Thoracic aorta (tissue), 2 donors: ENCODE measurements around the gene RPS6KB2. TPM values are rescaled to one million over a fixed set of nuclear protein-coding genes. Genes with fewer than 3 reads are reported as not detected.

Experiments used
- ATAC-seq: fragments of 150-250 bp; one replicate; pipeline ENCODE4 v1.8.0; 2017; ENCODE audit warnings: low read depth; ENCODE audit not compliant: insufficient number of reproducible peaks, low FRiP score
- DNase-seq: peaks from one replicate; pipeline ENCODE4 v3.0.0-alpha.2; 2020; ENCODE audit warnings: low spot score
- H3K27ac ChIP-seq, 2 donors: fragments of 200-600 bp; sonication (generic); 1 replicate in 1 of 2; 2 replicates in 1 of 2; pipeline ENCODE4 v1.5.1; 2016; ENCODE audit warnings: mild to moderate bottlenecking in 2 of 2, moderate library complexity in 2 of 2
- H3K27me3 ChIP-seq: fragments of 200-600 bp; sonication (generic); replicated peaks from 2 replicates; pipeline ENCODE4 v1.6.0; 2016; ENCODE audit warnings: mild to moderate bottlenecking; ENCODE audit not compliant: insufficient read depth
- H3K36me3 ChIP-seq: fragments of 200-600 bp; sonication (generic); one replicate; pipeline ENCODE4 v1.5.1; 2016
- H3K4me1 ChIP-seq, 2 donors: fragments of 200-600 bp; sonication (generic); 1 replicate in 1 of 2; 2 replicates in 1 of 2; pipeline versions ENCODE4 v1.5.1 to v1.6.0; 2016; ENCODE audit warnings: low read depth in 2 of 2, mild to moderate bottlenecking in 1 of 2; ENCODE audit not compliant: control insufficient read depth in 1 of 2
- H3K4me3 ChIP-seq: fragments of 200-600 bp; sonication (generic); 2 replicates; pipeline ENCODE4 v1.5.1; 2016; ENCODE audit warnings: mild to moderate bottlenecking
- H3K9me3 ChIP-seq: fragments of 200-600 bp; sonication (generic); 2 replicates; pipeline ENCODE4 v1.5.1; 2016
- total RNA-seq, 2 donors: library from RNA; depleted of rRNA; stranded (reverse); fragments of >200 nt; gene quantifications; one replicate each; pipeline versions ENCODE4 v1.1.0 to v1.2.3, GENCODE V29; 2016
- TF ChIP-seq, protein P1 (sequence below): fragments of 200-600 bp; sonication (generic); IDR thresholded peaks from one replicate; pipeline ENCODE4 v1.5.1; 2019; ENCODE audit warnings: antibody characterized with exemption

RPS6KB2 gene
- total RNA-seq, 2 donors from 2014 or later: 68.3 to 69.3 TPM

DNA sequence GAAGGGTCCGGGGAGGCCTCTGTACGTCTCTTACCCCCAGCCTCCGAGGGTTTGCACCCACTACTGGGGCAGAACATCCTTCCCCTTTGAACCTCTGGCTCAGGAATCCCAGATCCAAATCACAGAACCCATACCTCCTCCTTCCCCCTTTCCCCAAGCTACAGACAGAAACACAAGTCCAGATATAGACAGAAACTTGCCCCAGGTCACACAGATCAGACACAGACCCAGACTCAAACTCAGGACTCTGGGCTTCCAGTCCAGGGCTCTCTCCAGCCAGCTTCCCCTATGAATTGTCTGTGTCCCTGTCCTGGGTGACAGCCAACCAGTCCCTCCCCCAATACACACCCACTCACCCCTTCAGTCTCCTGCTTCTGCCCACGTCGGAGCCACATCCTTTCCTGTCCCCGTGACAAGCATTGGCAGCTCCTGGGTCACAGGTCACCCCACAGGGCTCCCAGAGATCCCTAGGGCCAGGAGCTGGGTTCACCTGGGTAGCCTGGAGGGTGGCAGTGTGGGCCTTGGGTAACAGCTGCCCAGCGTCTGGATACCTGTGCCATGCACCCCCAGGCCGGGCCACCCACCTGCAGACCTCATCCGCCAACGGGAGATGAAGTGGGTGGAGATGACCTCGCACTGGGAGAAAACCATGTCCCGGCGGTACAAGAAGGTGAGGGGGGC, 23.6 kb upstream of the RPS6KB2 start:
- TF ChIP-seq, protein P1, sequence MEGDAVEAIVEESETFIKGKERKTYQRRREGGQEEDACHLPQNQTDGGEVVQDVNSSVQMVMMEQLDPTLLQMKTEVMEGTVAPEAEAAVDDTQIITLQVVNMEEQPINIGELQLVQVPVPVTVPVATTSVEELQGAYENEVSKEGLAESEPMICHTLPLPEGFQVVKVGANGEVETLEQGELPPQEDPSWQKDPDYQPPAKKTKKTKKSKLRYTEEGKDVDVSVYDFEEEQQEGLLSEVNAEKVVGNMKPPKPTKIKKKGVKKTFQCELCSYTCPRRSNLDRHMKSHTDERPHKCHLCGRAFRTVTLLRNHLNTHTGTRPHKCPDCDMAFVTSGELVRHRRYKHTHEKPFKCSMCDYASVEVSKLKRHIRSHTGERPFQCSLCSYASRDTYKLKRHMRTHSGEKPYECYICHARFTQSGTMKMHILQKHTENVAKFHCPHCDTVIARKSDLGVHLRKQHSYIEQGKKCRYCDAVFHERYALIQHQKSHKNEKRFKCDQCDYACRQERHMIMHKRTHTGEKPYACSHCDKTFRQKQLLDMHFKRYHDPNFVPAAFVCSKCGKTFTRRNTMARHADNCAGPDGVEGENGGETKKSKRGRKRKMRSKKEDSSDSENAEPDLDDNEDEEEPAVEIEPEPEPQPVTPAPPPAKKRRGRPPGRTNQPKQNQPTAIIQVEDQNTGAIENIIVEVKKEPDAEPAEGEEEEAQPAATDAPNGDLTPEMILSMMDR: no peak
- Histone ChIP-seq H3K27me3 (peaks cover 5% of the 10 kb centered on the region), H3K4me1 (peaks cover 12 to 21% of the 10 kb centered on the region in 2 donors), H3K9me3 (no peaks in the 10 kb centered on the region), H3K4me3 (peak overlapping the region; percentile 58), H3K27ac (no peak overlapping the region), H3K36me3 (peaks cover 3% of the 10 kb centered on the region)
- ATAC-seq (no peak), DNase-seq (no peak)

DNA sequence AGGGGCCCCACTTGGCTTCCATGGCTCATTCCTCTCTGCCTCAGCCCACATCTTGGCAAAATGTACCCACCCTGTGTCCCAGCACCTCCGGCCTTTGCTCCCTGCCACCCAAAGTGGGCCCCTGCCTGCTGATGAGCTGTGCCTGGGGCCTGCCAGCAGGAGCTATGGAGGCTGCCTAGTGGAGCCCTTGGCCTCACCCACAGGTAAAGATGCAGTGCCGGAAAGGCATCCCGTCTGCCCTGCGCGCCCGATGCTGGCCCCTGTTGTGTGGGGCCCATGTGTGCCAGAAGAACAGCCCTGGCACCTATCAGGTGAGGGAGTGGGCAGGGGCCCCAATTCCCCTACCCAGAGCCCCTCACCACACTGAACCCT, 23.1 kb upstream of the RPS6KB2 start:
- H3K4me3 ChIP-seq: no peak overlapping the region
- ATAC-seq (no peak), DNase-seq (no peak)

DNA sequence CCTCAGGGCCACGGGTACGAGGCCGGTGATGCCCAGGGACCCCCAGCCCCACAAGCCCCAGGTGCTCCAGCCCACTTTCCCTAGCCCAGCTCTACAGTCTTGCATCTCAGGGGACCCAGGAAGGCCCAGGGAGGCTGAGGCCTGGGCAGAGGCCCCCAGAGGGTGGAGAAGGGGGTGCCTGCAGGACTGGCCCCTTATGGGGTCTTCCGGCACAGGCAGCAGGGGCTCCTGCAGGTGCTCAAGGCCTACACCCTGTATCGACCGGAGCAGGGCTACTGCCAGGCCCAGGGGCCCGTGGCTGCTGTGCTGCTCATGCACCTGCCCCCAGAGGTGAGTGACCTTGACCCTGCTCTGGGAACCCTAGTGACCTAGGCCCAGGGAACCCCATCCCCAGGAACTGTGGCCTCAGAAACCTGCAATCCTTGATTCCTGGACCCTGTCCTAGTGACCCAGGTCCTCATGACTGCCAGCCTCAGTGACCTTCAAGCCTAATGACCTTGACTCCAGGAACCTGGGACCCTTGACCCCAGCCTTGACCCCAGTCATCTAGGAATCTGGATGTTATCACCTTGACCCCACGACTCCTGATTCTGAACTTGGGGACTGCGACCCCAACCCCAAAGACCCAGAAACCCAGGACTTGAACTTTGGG, 22.5 kb upstream of the RPS6KB2 start:
- Histone ChIP-seq H3K4me3 (no peak overlapping the region), H3K4me1 (peaks cover under 1 to 9% of the 10 kb centered on the region in 2 donors), H3K36me3 (no peaks in the 10 kb centered on the region), H3K9me3 (no peaks in the 10 kb centered on the region), H3K27me3 (peaks cover 5% of the 10 kb centered on the region), H3K27ac (no peak overlapping the region)
- TF ChIP-seq, protein P1: no peak
- DNase-seq (no peak), ATAC-seq (no peak)

More for the DNA sequence above, 23.1 kb upstream of the RPS6KB2 start:
- no peaks in the 10 kb centered on the region for H3K36me3 ChIP-seq
- TF ChIP-seq, protein P1: no peak
- H3K4me1 ChIP-seq: peaks cover 7 to 15% of the 10 kb centered on the region in 2 donors
- H3K27me3 ChIP-seq: peaks cover 5% of the 10 kb centered on the region
- no peak overlapping the region for H3K27ac ChIP-seq
- H3K9me3 ChIP-seq: no peaks in the 10 kb centered on the region

DNA sequence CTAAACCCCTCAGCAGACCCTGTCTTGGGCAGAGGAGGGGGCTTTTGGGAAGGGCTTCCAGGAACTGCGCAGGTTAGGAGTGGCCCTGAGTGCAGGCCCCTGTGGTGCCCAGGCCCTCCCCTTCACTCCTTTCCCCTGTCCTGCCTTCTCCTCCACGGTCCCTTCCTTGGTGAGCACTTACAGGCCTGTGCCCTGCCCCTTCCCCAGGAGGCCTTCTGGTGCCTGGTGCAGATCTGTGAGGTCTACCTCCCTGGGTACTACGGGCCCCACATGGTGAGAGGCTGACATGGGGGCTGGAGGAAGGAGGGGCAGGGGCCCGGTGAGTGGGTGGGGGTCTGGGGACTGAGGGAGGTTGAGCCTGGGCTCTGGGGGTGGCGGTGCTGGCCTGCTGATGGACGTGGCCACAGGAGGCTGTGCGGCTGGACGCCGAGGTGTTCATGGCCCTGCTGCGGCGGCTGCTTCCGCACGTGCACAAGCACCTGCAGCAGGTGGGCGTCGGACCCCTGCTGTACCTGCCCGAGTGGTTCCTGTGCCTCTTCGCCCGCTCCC, 21.8 kb upstream of the RPS6KB2 start:
- ATAC-seq (no peak), DNase-seq (no peak)
- no peaks in the 10 kb centered on the region for H3K36me3 ChIP-seq
- peaks cover 0 to 6% of the 10 kb centered on the region in 2 donors for H3K4me1 ChIP-seq
- H3K9me3 ChIP-seq: no peaks in the 10 kb centered on the region
- peaks cover 5% of the 10 kb centered on the region for H3K27me3 ChIP-seq
- H3K4me3 ChIP-seq: no peak overlapping the region
- TF ChIP-seq, protein P1: no peak
- no peak overlapping the region for H3K27ac ChIP-seq

DNA sequence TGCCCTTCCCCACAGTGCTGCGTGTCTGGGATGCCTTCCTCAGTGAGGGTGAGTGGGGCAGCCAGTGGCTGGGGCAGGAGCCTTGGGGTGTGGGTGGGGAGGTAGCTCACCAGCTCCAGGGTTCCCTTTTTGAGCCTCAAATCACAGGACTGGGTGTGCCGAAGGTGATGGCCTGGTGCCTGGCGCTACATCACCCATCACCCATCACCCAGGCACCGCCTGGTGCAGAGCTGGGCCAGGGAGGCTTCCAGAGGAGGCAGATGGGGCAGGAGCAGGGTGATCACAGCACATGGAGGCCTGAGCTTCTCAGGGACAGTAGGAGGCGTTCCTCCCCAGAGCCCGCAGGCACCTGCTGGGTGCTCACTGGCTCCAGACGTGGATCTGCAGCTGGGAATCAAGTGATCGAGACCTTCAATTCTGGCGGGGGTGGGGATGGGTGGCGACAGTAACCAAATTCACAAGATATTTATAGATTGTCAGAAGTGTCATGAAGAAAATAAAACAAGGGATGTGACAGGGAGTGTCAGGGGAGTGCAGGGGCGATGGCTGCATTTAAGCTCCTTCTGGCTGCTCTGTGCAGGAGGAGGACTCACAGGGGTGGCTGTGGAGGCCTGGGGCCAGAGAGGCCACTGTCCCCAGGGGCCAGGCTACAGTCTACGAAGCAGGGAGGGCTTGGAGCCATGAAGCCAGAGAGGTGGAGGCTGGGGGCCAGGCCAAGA, 21.2 kb upstream of the RPS6KB2 start:
- Histone ChIP-seq H3K27me3 (peaks cover 5% of the 10 kb centered on the region), H3K4me3 (no peak overlapping the region), H3K27ac (no peak overlapping the region), H3K4me1 (peaks cover 0 to 4% of the 10 kb centered on the region in 2 donors), H3K9me3 (no peaks in the 10 kb centered on the region), H3K36me3 (no peaks in the 10 kb centered on the region)
- DNase-seq: no peak
- TF ChIP-seq, protein P1: no peak
- no peak for ATAC-seq
